ENCODE measurements around the gene TNFRSF8.

The TNFRSF8 gene

GRCh38 chr1:12130466-12131130 lies 67.5 kb downstream of the TNFRSF8 start:
- H3F3A ChIP-seq (ENCODE audit: insufficient read depth, low read length), result no peaks in the 10 kb centered on the region
- H3K27ac ChIP-seq (ENCODE audit: low read depth, low read length, poor library complexity, severe bottlenecking), result no peak overlapping the region
- TF ChIP-seq EZH2 (IDR thresholded peaks at IDR 0.05; ENCODE audit: borderline replicate concordance, low read length) (no peak), CTCF (IDR thresholded peaks at IDR 0.05; ENCODE audit: low read length) (no peak)
- no peaks in the 10 kb centered on the region for H4K20me1 ChIP-seq (ENCODE audit: insufficient read depth, low read length)
- no peaks in the 10 kb centered on the region for H3K9me3 ChIP-seq (ENCODE audit: low read length)
- H3K36me3 ChIP-seq (ENCODE audit: insufficient read depth, low read length), result no peaks in the 10 kb centered on the region
- H2AFZ ChIP-seq (ENCODE audit: low read length), result no peak overlapping the region
- H3K27me3 ChIP-seq (ENCODE audit: insufficient read depth, low read length), result 0 out of 2 replicates have a peak, but pooled peaks cover 11% of the 10 kb centered on the region
- no peaks in the 10 kb centered on the region for H3K9me2 ChIP-seq (ENCODE audit: low read depth, low read length)
- H3K9ac ChIP-seq (ENCODE audit: low read length), result no peak overlapping the region
- H3K4me3 ChIP-seq (ENCODE audit: low read depth, low read length, poor library complexity, severe bottlenecking), result no peak overlapping the region
- no peak overlapping the region for H3K4me2 ChIP-seq (ENCODE audit: low read length)
- no peaks in the 10 kb centered on the region for H3K79me2 ChIP-seq (ENCODE audit: insufficient read depth, low read length)
- H3K4me1 ChIP-seq (ENCODE audit: insufficient read depth, low read length, severe bottlenecking), result no peaks in the 10 kb centered on the region

GRCh38 chr1:12132078-12132477 lies 69.0 kb downstream of the TNFRSF8 start:
- Histone ChIP-seq H3K4me2 (ENCODE audit: low read length) (no peak overlapping the region), H3K4me3 (ENCODE audit: low read depth, low read length, poor library complexity, severe bottlenecking) (no peak overlapping the region), H3K9ac (ENCODE audit: low read length) (no peak overlapping the region), H3K79me2 (ENCODE audit: insufficient read depth, low read length) (no peaks in the 10 kb centered on the region), H3K4me1 (ENCODE audit: insufficient read depth, low read length, severe bottlenecking) (no peaks in the 10 kb centered on the region), H3K9me3 (ENCODE audit: low read length) (no peaks in the 10 kb centered on the region), H2AFZ (ENCODE audit: low read length) (no peak overlapping the region), H3K9me2 (ENCODE audit: low read depth, low read length) (no peaks in the 10 kb centered on the region), H3K36me3 (ENCODE audit: insufficient read depth, low read length) (no peaks in the 10 kb centered on the region), H3F3A (ENCODE audit: insufficient read depth, low read length) (no peaks in the 10 kb centered on the region), H3K27me3 (ENCODE audit: insufficient read depth, low read length) (0 out of 2 replicates have a peak, but pooled peaks cover 14% of the 10 kb centered on the region), H3K27ac (ENCODE audit: low read depth, low read length, poor library complexity, severe bottlenecking) (no peak overlapping the region), H4K20me1 (ENCODE audit: insufficient read depth, low read length) (no peaks in the 10 kb centered on the region)
- TF ChIP-seq CTCF (IDR thresholded peaks at IDR 0.05; ENCODE audit: low read length) (no peak), EZH2 (IDR thresholded peaks at IDR 0.05; ENCODE audit: borderline replicate concordance, low read length) (no peak)

- H3K4me1 ChIP-seq (ENCODE audit: insufficient read depth, low read length, severe bottlenecking), result no peaks in the 10 kb centered on the region
- no peaks in the 10 kb centered on the region for H3K79me2 ChIP-seq (ENCODE audit: insufficient read depth, low read length)
- TF ChIP-seq EZH2 (IDR thresholded peaks at IDR 0.05; ENCODE audit: borderline replicate concordance, low read length) (no peak), CTCF (IDR thresholded peaks at IDR 0.05; ENCODE audit: low read length) (no peak)
- H3K9me3 ChIP-seq (ENCODE audit: low read length), result no peaks in the 10 kb centered on the region
- H3K9me2 ChIP-seq (ENCODE audit: low read depth, low read length), result no peaks in the 10 kb centered on the region
- H3K27ac ChIP-seq (ENCODE audit: low read depth, low read length, poor library complexity, severe bottlenecking), result no peak overlapping the region
- no peak overlapping the region for H3K4me3 ChIP-seq (ENCODE audit: low read depth, low read length, poor library complexity, severe bottlenecking)
- no peak overlapping the region for H2AFZ ChIP-seq (ENCODE audit: low read length)
- H3K9ac ChIP-seq (ENCODE audit: low read length), result no peak overlapping the region
- H3F3A ChIP-seq (ENCODE audit: insufficient read depth, low read length), result no peaks in the 10 kb centered on the region
- H3K4me2 ChIP-seq (ENCODE audit: low read length), result no peak overlapping the region
- H3K36me3 ChIP-seq (ENCODE audit: insufficient read depth, low read length), result no peaks in the 10 kb centered on the region
- 0 out of 2 replicates have a peak, but pooled peaks cover 15% of the 10 kb centered on the region for H3K27me3 ChIP-seq (ENCODE audit: insufficient read depth, low read length)
- no peaks in the 10 kb centered on the region for H4K20me1 ChIP-seq (ENCODE audit: insufficient read depth, low read length)
These were observed 71.6 kb downstream of the TNFRSF8 start for GRCh38 chr1:12134716-12135115.
